OCI-LY1 (cell line): Measurements from ENCODE around the gene ERBB2.

Experiments
- H2AFZ ChIP-seq: fragments of 200-600 bp; sonication (generic), shearing (Covaris generic); 2 replicates; pipeline ENCODE4 v1.6.0; 2014; ENCODE audit warnings: antibody characterized with exemption, mild to moderate bottlenecking, low read length
- H3F3A ChIP-seq: fragments of 200-600 bp; sonication (generic), shearing (Covaris generic); 2 replicates; pipeline ENCODE4 v1.6.0; 2014; ENCODE audit warnings: mild to moderate bottlenecking, antibody characterized with exemption, low read length, moderate library complexity; ENCODE audit not compliant: insufficient read depth
- H3K27ac ChIP-seq: fragments of 200-600 bp; sonication (generic); 2 replicates; pipeline ENCODE4 v1.5.1; 2014; ENCODE audit warnings: low read length, mixed run types, mild to moderate bottlenecking, low read depth; ENCODE audit not compliant: poor library complexity, severe bottlenecking
- H3K27me3 ChIP-seq: fragments of 200-600 bp; sonication (generic); 2 replicates; pipeline ENCODE4 v1.6.0; 2014; ENCODE audit warnings: antibody characterized with exemption, mild to moderate bottlenecking, low read length, moderate library complexity; ENCODE audit not compliant: insufficient read depth
- H3K36me3 ChIP-seq: fragments of 200-600 bp; sonication (generic); 2 replicates; pipeline ENCODE4 v1.6.1; 2014; ENCODE audit warnings: mild to moderate bottlenecking, antibody characterized with exemption, low read length, moderate library complexity, mixed read lengths; ENCODE audit not compliant: insufficient read depth
- H3K4me1 ChIP-seq: fragments of 200-600 bp; sonication (generic); 2 replicates; pipeline ENCODE4 v1.5.1; 2014; ENCODE audit warnings: mild to moderate bottlenecking, low read length, moderate library complexity; ENCODE audit not compliant: insufficient read depth, severe bottlenecking
- H3K4me2 ChIP-seq: fragments of 200-600 bp; sonication (generic), shearing (Covaris generic); 2 replicates; pipeline ENCODE4 v1.6.1; 2014; ENCODE audit warnings: low read length
- H3K4me3 ChIP-seq: fragments of 200-600 bp; sonication (generic); 2 replicates; pipeline ENCODE4 v1.5.1; 2014; ENCODE audit warnings: low read length, low read depth, mild to moderate bottlenecking, mixed read lengths; ENCODE audit not compliant: poor library complexity, severe bottlenecking
- H3K79me2 ChIP-seq: fragments of 200-600 bp; shearing (Covaris generic); 2 replicates; pipeline ENCODE4 v1.6.1; 2016; ENCODE audit warnings: mixed run types, low read length, mixed read lengths; ENCODE audit not compliant: insufficient read depth
- H3K9ac ChIP-seq: fragments of 200-600 bp; sonication (generic), shearing (Covaris generic); 2 replicates; pipeline ENCODE4 v1.6.1; 2014; ENCODE audit warnings: mild to moderate bottlenecking, low read length, mixed read lengths
- H3K9me2 ChIP-seq: fragments of 200-600 bp; sonication (generic), shearing (Covaris generic); 2 replicates; pipeline ENCODE4 v1.6.1; 2014; ENCODE audit warnings: low read depth, mild to moderate bottlenecking, low read length, mixed read lengths
- H3K9me3 ChIP-seq: fragments of 200-600 bp; shearing (Covaris generic); 2 replicates; pipeline ENCODE4 v1.6.1; 2014; ENCODE audit warnings: low read length, mixed read lengths
- H4K20me1 ChIP-seq: fragments of 200-600 bp; sonication (generic), shearing (Covaris generic); 2 replicates; pipeline ENCODE4 v1.6.0; 2016; ENCODE audit warnings: mild to moderate bottlenecking, low read length; ENCODE audit not compliant: insufficient read depth
- EZH2 ChIP-seq: fragments of 200-600 bp; sonication (generic), shearing (Covaris generic); IDR thresholded peaks from 2 replicates; pipeline ENCODE4 v1.8.0; 2017; ENCODE audit warnings: borderline replicate concordance, mixed run types, mild to moderate bottlenecking, antibody characterized with exemption, low read length, moderate library complexity, mixed read lengths
- TF ChIP-seq, protein P1 (sequence below): fragments of 200-600 bp; sonication (generic), shearing (Covaris generic); IDR thresholded peaks from 2 replicates; pipeline ENCODE4 v1.5.1; 2017; ENCODE audit warnings: mild to moderate bottlenecking, antibody characterized with exemption, low read length, moderate library complexity, mixed read lengths

ERBB2 gene

DNA sequence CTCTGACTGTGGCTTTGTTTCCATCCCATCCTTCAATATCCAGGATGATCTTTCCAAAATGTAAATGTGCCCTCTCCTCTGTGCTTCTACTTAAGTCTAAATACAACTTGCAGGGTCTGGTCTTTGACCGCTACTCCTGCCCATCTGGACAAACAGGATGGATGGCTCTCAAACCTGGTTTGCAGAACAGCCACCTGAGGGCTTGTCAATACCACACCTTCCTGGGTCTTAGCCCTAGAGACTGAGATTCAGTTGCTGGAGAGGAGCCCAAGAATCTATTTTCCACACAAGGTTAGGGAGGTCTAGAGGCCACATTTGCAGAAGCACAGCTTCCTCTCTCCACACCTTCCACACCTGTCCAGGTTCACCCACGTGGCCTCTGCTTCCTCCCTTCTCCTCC, 36.0 kb downstream of the ERBB2 start:
- no peaks in the 10 kb centered on the region for H3K9me2 ChIP-seq
- no peaks in the 10 kb centered on the region for H3K36me3 ChIP-seq
- H3K79me2 ChIP-seq = no peaks in the 10 kb centered on the region
- no peaks in the 10 kb centered on the region; the same call in 1 of the 2 replicates for H3F3A ChIP-seq
- peaks cover 7% of the 10 kb centered on the region; the same call in 1 of the 2 replicates for H3K27me3 ChIP-seq
- peaks cover 30% of the 10 kb centered on the region for H3K4me1 ChIP-seq
- H4K20me1 ChIP-seq = no peaks in the 10 kb centered on the region
- no peak overlapping the region for H3K4me3 ChIP-seq
- H3K9ac ChIP-seq = no peak overlapping the region
- TF ChIP-seq EZH2 = no peak
- TF ChIP-seq, protein P1, sequence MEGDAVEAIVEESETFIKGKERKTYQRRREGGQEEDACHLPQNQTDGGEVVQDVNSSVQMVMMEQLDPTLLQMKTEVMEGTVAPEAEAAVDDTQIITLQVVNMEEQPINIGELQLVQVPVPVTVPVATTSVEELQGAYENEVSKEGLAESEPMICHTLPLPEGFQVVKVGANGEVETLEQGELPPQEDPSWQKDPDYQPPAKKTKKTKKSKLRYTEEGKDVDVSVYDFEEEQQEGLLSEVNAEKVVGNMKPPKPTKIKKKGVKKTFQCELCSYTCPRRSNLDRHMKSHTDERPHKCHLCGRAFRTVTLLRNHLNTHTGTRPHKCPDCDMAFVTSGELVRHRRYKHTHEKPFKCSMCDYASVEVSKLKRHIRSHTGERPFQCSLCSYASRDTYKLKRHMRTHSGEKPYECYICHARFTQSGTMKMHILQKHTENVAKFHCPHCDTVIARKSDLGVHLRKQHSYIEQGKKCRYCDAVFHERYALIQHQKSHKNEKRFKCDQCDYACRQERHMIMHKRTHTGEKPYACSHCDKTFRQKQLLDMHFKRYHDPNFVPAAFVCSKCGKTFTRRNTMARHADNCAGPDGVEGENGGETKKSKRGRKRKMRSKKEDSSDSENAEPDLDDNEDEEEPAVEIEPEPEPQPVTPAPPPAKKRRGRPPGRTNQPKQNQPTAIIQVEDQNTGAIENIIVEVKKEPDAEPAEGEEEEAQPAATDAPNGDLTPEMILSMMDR = no peak
- no peak overlapping the region for H3K4me2 ChIP-seq
- H3K9me3 ChIP-seq = no peaks in the 10 kb centered on the region
- H3K27ac ChIP-seq = no peak overlapping the region
- no peak overlapping the region for H2AFZ ChIP-seq

GRCh38 chr17:39736319-39737165, 36.7 kb downstream of the ERBB2 start:
- Histone ChIP-seq H3K4me1 (peaks cover 30% of the 10 kb centered on the region), H3K9me3 (no peaks in the 10 kb centered on the region), H3K27ac (no peak overlapping the region), H3K9me2 (no peaks in the 10 kb centered on the region), H3K27me3 (peaks cover 7% of the 10 kb centered on the region; the same call in 1 of the 2 replicates), H2AFZ (no peak overlapping the region), H3K79me2 (no peaks in the 10 kb centered on the region), H3K36me3 (no peaks in the 10 kb centered on the region), H3K9ac (no peak overlapping the region), H4K20me1 (no peaks in the 10 kb centered on the region), H3K4me2 (no peak overlapping the region), H3F3A (no peaks in the 10 kb centered on the region; the same call in 1 of the 2 replicates), H3K4me3 (no peak overlapping the region)
- no peak for TF ChIP-seq EZH2
- TF ChIP-seq, protein P1 = no peak

- Histone ChIP-seq H3K9me2 (no peaks in the 10 kb centered on the region), H3K4me3 (no peak overlapping the region), H3K9ac (no peak overlapping the region), H3K27ac (no peak overlapping the region), H3K4me2 (peak overlapping the region; percentile 57; the same call in 1 of the 2 replicates), H3K4me1 (peaks cover 30% of the 10 kb centered on the region), H3K27me3 (peaks cover 7% of the 10 kb centered on the region; the same call in 1 of the 2 replicates), H2AFZ (no peak overlapping the region), H4K20me1 (no peaks in the 10 kb centered on the region), H3K9me3 (no peaks in the 10 kb centered on the region), H3K79me2 (no peaks in the 10 kb centered on the region), H3K36me3 (no peaks in the 10 kb centered on the region), H3F3A (no peaks in the 10 kb centered on the region; the same call in 1 of the 2 replicates)
- TF ChIP-seq EZH2 = no peak
- TF ChIP-seq, protein P1 = no peak
Observed at GRCh38 chr17:39737206-39737759, 37.4 kb downstream of the ERBB2 start.
